SK-N-MC (cell line): Measurements from ENCODE around the gene SNRNP200.

Experiments
- DNase-seq: peaks from one replicate; pipeline ENCODE4 v3.0.0-alpha.2; 2011; ENCODE audit warnings: low read depth, low spot score
- H3K27ac ChIP-seq: fragments of 200-600 bp; sonication (generic); 2 replicates; pipeline ENCODE4 v1.5.1; 2016; ENCODE audit warnings: mixed run types
- H3K36me3 ChIP-seq: fragments of 200-600 bp; sonication (generic); 2 replicates; pipeline ENCODE4 v1.6.1; 2017; ENCODE audit warnings: antibody characterized with exemption, low read length, mixed read lengths; ENCODE audit not compliant: insufficient read depth
- H3K4me3 ChIP-seq: fragments of 200-600 bp; sonication (generic); 2 replicates; pipeline ENCODE4 v1.5.1; 2016
- H3K9ac ChIP-seq: fragments of 200-600 bp; sonication (generic); 2 replicates; pipeline ENCODE4 v1.8.0; 2017; ENCODE audit warnings: mixed run types, mixed read lengths; ENCODE audit not compliant: insufficient read length
- H3K9me3 ChIP-seq: fragments of 200-600 bp; sonication (generic); 2 replicates; pipeline ENCODE4 v1.6.1; 2017; ENCODE audit warnings: low read depth, mild to moderate bottlenecking, antibody characterized with exemption, low read length, moderate library complexity, mixed read lengths
- EZH2 ChIP-seq: fragments of 200-600 bp; sonication (generic); IDR thresholded peaks from one replicate; pipeline ENCODE4 v1.6.1; 2017; ENCODE audit warnings: antibody characterized with exemption
- FOXP2 ChIP-seq: optimal IDR thresholded peaks from 2 replicates; pipeline ENCODE3; 2011; ENCODE audit warnings: mild to moderate bottlenecking, moderate library complexity; ENCODE audit not compliant: insufficient read depth; ENCODE audit errors: extremely low read length, control extremely low read depth
- POLR2AphosphoS5 ChIP-seq: IDR thresholded peaks from 2 replicates; pipeline ENCODE4 v1.6.1; 2012; ENCODE audit warnings: mild to moderate bottlenecking, low read depth, low read length, borderline replicate concordance

The SNRNP200 gene

DNA sequence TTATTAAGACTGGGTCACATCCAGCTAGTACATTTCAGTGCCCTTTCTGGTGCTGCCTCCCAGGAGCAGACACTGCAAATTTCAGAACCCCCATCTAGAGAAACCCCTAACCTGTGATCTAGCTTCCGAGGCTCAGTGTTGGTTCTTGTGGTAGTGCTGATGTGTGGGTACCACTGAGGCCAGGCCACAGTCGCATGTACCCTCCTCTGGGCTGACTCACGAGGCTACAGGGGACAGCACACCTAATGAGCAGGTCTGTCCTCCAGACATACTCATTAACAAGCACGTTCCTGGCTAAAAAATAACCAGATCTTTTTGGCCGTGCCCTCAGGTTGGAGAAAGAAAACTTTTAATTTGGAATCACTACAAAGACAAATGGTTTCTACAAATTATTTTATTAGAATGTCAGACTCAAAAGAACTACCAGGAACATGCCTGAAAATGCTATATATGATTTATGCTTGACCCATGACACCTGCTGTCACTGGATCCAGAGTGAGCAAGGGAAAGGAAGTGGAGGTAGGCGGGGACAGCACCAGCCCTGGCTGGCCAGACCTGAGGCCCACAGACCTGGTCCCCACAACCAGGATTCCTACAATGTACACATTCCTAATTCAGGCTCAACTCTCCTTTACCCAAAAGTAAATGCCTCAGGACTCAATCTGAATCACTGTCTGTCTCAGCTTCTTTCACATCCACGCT lies 30.8 kb downstream of the SNRNP200 start:
- no peak for DNase-seq
- TF ChIP-seq POLR2AphosphoS5 (no peak), FOXP2 (no peak), EZH2 (no peak)
- Histone ChIP-seq H3K9ac (no peak overlapping the region), H3K27ac (0 out of 2 replicates have a peak overlapping the region, but pooled peaks have one; percentile 31), H3K36me3 (peaks cover 75% of the 10 kb centered on the region), H3K9me3 (no peaks in the 10 kb centered on the region), H3K4me3 (no peak overlapping the region)

DNA sequence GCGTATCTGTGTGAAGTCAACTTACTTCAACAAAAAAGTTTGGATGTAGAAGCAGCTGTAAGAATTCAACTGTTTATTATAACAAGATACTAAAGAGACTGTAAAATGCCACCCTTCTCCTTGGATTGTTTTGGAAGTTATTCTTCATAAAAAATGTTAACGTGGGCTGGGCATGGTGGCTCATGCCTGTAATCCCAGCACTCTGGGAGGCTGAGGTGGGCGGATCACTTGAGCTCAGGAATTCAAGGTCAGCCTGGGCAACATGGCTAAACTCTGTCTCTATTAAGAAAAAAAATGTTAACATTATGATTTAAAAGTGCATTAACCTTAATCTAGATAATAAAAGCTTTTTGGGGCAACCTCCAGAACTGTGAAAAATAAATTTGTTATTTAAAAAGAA lies 31.6 kb downstream of the SNRNP200 start:
- DNase-seq: no peak
- Histone ChIP-seq H3K9ac (no peak overlapping the region), H3K36me3 (peaks cover 72% of the 10 kb centered on the region), H3K4me3 (no peak overlapping the region), H3K27ac (peak overlapping the region; percentile 46; the same call in 1 of the 2 replicates), H3K9me3 (no peaks in the 10 kb centered on the region)
- TF ChIP-seq EZH2 (no peak), FOXP2 (no peak), POLR2AphosphoS5 (no peak)

DNA sequence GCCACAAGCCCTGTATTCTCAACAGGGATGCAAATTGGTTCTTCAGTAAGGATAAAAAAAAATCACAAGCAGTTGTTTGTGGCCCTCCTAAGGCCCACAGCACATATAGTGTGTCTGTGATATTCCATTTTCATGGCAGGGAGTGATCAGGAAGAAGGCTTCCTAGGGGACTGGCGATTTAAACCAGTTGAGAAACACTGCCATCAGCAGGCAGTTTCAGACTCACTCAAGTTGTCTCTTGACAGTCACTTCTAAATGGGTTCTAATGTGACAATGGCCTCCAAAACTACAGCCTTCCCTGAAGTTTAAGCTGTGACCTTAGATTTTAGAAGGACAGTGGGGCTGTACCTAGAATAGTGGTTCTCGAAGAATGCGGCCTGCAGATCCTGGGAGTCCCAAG lies 33.4 kb downstream of the SNRNP200 start:
- TF ChIP-seq POLR2AphosphoS5: no peak
- no peak for TF ChIP-seq EZH2
- TF ChIP-seq FOXP2: no peak
- Histone ChIP-seq H3K9me3 (no peaks in the 10 kb centered on the region), H3K36me3 (peaks cover 67% of the 10 kb centered on the region), H3K27ac (no peak overlapping the region), H3K4me3 (no peak overlapping the region), H3K9ac (no peak overlapping the region)
- no peak for DNase-seq

DNA sequence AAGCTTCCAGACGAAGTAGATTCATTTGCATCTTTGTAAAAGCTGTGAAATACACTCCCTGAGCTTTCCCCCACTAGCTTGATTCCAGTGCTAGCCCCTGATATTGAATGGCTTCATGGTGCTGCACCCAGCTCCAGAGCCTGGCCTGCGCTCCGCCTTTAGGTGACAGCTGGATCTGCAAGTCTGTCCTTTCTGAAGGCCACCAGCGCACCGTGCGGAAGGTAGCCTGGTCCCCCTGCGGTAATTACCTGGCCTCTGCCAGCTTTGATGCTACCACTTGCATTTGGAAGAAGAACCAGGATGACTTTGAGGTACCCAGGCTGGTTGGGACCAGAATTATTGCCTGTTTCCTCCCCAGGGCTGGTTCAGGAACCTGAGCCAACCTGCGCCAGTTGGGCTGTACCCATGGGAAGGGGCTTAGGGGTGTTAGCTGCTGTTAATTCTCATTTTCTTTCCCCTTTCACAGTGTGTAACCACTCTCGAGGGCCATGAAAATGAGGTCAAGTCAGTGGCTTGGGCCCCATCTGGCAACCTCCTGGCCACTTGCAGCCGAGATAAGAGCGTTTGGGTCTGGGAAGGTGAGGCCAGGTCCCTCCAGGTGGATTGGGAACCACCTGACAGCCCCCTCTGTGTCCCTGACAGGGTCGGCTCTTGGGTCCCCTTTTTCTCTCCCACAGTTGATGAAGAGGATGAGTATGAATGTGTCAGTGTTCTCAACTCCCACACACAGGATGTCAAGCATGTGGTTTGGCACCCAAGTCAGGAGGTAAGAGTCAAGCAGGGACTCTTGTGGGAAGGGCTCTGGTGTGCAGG lies 38.0 kb downstream of the SNRNP200 start:
- Histone ChIP-seq H3K9me3 (no peaks in the 10 kb centered on the region), H3K27ac (no peak overlapping the region), H3K9ac (peak overlapping the region; percentile 2), H3K4me3 (peak overlapping the region; percentile 96), H3K36me3 (peaks cover 35% of the 10 kb centered on the region)
- TF ChIP-seq FOXP2: no peak
- TF ChIP-seq POLR2AphosphoS5: no peak
- TF ChIP-seq EZH2: no peak
- no peak for DNase-seq

DNA sequence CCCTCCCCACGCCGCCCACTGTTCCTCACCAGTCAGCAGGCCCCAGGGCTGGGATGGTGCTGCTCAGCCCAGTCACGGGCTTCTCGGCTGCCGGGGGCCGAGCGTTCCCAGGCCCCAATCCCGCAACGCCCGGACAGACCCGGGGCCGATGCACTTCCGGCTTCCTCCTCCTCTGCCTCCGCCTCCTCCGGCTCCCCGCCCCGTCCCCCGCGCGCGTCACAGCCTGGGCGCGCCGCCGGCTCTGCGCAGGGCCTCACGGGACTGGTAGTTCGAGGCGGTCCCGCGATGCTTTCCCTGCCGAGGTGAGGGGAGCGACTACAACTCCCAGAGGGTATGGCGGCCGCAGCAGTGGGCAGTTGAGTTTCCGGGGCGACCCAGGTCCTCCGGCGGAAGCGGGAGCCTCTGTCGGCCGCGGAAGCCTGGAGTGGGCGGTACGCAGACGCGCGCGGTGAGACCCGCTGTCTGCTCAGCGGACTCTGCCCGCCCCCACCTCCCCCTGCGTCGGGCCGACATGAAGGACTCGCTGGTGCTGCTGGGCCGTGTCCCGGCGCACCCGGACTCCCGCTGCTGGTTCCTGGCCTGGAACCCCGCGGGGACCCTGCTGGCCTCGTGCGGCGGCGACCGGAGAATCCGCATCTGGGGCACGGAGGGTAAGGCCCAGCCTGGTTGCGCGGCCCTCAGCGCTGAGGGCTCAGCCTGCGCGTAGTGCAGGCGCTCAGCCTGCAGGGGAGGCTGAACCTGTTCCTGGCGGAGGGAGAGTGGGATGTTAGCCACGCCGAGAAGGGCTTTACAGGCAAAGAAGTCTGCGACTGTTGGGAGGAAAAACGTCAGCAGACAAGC lies 39.3 kb downstream of the SNRNP200 start, which contains the start of the genes CIAO1 and TMEM127:
Gene CIAO1 (plus strand): TSS at position 386 of the 840 bp plus-strand sequence. CDS start 126 bp downstream, at position 512.
Gene TMEM127 (minus strand): TSS at position 158 of the 840 bp plus-strand sequence. CDS start 616 bp downstream, outside the sequence.
- TF ChIP-seq POLR2AphosphoS5 (peak; percentile 73), EZH2 (no peak), FOXP2 (peak; percentile 40)
- Histone ChIP-seq H3K36me3 (peaks cover 22% of the 10 kb centered on the region), H3K4me3 (peak within 1 kb of the TSS; percentile 96), H3K27ac (no peak within 1 kb of the TSS), H3K9me3 (no peaks in the 10 kb centered on the region), H3K9ac (peak within 1 kb of the TSS; percentile 91)
- peak; percentile 66 for DNase-seq

DNA sequence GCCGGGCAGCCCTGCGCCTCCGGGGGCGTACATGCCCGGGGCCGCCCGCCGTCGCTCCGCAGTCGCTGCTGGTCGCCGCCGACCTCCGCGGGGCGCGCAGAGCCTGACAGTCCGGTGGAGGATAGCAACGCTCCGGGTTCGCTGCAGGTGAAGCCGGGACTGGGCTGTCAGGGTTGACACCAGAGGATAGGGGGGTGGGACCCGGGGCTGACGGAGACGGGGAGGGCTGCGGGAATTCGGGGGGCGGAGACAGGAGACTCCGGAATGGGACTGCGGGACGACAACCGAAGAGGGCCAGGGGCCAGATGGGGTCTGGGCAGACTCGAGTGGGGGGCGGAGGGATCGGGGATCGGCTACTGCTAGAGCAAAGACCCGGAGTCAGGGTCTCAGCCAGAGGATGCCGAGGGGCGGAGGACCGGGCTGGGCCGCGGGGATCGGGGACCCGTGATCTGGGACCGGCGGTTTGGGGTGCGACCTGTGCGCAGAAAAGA lies 40.0 kb downstream of the SNRNP200 start:
- Histone ChIP-seq H3K36me3 (peaks cover 20% of the 10 kb centered on the region), H3K9me3 (no peaks in the 10 kb centered on the region), H3K4me3 (peak overlapping the region; percentile 96), H3K27ac (no peak overlapping the region), H3K9ac (peak overlapping the region; percentile 85)
- TF ChIP-seq EZH2 (no peak), FOXP2 (no peak), POLR2AphosphoS5 (no peak)
- no peak for DNase-seq

DNA sequence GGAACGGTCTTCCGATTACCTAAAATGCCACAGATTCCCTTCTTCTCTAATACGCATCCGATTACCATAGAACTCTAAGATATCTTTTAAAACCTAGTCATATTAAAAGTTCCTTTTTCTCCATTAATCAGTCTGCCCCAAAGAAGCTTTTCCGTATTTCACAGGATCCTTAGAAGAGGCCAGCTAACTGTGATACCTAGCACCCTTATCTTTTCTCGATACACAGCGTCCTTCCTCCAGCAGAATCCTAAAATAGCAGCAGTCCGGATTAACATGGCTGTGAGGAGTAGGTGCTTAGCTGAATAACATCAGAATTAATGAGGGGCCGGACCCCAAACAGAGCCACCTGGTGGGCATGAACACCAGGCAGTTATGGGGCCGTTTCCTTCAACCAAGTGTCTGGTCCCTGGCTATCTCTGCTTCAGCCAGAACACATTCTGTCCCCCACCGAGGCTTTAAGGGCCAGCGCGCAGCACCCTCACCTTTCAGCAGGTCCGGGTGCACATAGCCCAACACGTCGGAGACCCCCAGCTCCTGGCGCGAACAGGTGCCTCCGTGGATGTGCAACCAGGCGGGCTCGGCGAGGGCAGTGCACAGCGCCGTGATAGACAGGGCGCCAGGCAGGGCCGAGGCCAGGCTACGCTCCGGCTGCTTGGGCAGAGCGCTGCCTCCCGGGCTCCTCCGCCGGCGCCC lies 40.5 kb downstream of the SNRNP200 start:
- Histone ChIP-seq H3K27ac (no peak overlapping the region), H3K4me3 (peak overlapping the region; percentile 96), H3K36me3 (peaks cover 20% of the 10 kb centered on the region), H3K9ac (peak overlapping the region; percentile 85), H3K9me3 (no peaks in the 10 kb centered on the region)
- TF ChIP-seq EZH2 (no peak), POLR2AphosphoS5 (no peak), FOXP2 (no peak)
- no peak for DNase-seq
